Islet of Langerhans (tissue), 1 donor: ENCODE results near the gene DCTN3.
"Not testable (repeated sequence)": the region's sequence is repeated elsewhere in the genome, so short reads cannot be mapped to it uniquely, and the experiment has no call there.

Experiments used
- FAIRE-seq: peaks from one replicate; lab custom pipeline; 2011; peaks lifted over from hg19 to GRCh38; lab: Jason Lieb, UNC

DCTN3 gene

GRCh38 chr9:34646211-34647083 lies 26.2 kb upstream of the DCTN3 start, which contains the start of gene GALT:
Gene GALT (plus strand): TSS chr9:34646675. CDS start chr9:34646705, 30 bp downstream.
- no peak for FAIRE-seq

GRCh38 chr9:34644766-34645314 lies 24.5 kb upstream of the DCTN3 start:
- FAIRE-seq = no peak

GRCh38 chr9:34642679-34643078 lies 22.4 kb upstream of the DCTN3 start:
- FAIRE-seq = no peak

- not testable (repeated sequence) for FAIRE-seq
These were observed 19.0 kb upstream of the DCTN3 start for GRCh38 chr9:34639322-34639721.

GRCh38 chr9:34638138-34638445 lies 17.8 kb upstream of the DCTN3 start:
- FAIRE-seq = no peak

- FAIRE-seq = no peak
These were observed 17.3 kb upstream of the DCTN3 start, which contains the start of gene SIGMAR1 for GRCh38 chr9:34637356-34638137. Gene SIGMAR1 (minus strand): TSS chr9:34637787. CDS start chr9:34637697, 90 bp downstream.

GRCh38 chr9:34636791-34637355 lies 16.6 kb upstream of the DCTN3 start:
- no peak for FAIRE-seq

- no peak for FAIRE-seq
These were observed 15.3 kb upstream of the DCTN3 start for GRCh38 chr9:34635556-34635955.

GRCh38 chr9:34634551-34635248 lies 14.4 kb upstream of the DCTN3 start:
- FAIRE-seq = no peak

- FAIRE-seq = peak; percentile 93
These were observed 13.7 kb upstream of the DCTN3 start for GRCh38 chr9:34633851-34634550.

GRCh38 chr9:34633166-34633565 lies 12.9 kb upstream of the DCTN3 start:
- FAIRE-seq = no peak

GRCh38 chr9:34630402-34631154 lies 10.3 kb upstream of the DCTN3 start:
- no peak for FAIRE-seq

GRCh38 chr9:34629491-34629808 lies 9.2 kb upstream of the DCTN3 start:
- no peak for FAIRE-seq

GRCh38 chr9:34628656-34629490 lies 8.6 kb upstream of the DCTN3 start, which contains the start of gene ARID3C:
Gene ARID3C (minus strand): TSS chr9:34629066. CDS start chr9:34628014, 1,052 bp downstream.
- no peak for FAIRE-seq

GRCh38 chr9:34627716-34628655 lies 7.7 kb upstream of the DCTN3 start:
- FAIRE-seq = no peak

GRCh38 chr9:34625186-34625486 lies 4.8 kb upstream of the DCTN3 start:
- no peak for FAIRE-seq

- no peak for FAIRE-seq
These were observed 4.3 kb upstream of the DCTN3 start for GRCh38 chr9:34624475-34625185.
